Airway epithelial cell (primary cell): ENCODE results near the gene NKX2-8. TPM values are rescaled to one million over a fixed set of nuclear protein-coding genes. Genes with fewer than 3 reads are reported as not detected.

Experiments used
- total RNA-seq: library from RNA; depleted of rRNA; stranded (reverse); fragments of >200 nt; gene quantifications from 2 replicates; pipeline ENCODE4 v1.2.3, GENCODE V29; 2015

Gene NKX2-8
- 4.2 TPM in 2 replicates for total RNA-seq

DNA sequence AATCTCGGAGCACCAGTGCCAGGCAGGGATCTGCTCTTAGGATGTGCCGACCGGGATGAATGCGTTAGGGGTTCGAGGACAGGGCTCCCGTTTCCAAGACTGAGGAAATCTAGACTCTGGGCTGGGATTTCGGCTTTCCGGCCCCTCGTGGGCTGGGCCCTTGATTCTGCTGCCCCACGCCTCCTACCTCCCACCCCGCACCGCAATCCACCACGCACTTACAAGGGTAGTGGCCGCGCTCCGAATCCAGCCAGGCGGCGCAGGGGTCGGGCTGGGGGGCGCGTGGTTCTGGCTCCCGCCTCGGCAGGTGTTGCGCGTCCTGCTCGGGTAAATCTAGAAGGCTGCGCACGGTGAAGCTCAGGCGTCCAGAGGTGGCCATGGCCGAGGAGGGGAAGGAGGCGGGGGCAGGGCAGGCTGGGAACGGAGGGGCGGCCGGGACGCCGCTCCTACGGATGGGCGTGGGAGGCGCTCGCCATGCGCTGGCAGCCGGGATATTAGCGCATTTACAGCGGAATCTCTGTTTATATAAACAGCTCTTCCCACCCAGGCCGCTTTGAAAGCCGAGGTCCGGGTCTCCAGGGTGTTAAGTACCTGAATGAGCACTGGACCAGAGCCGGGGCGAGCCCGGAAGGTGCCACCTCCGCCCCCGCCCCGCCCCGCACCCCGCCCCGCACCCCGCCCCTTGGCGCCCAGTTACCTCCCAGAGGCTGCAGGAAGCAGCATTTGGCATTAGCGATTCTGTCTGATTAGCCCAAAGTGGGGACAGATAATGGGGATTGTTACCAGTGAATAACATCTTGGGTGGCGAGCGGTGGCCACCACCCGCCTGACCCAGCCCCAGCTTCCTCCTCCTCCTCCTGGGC is at the start of gene NKX2-8:
NKX2-8 (minus strand) TSS at position 604 of the 863 bp plus-strand sequence; CDS start at position 379, 225 bp downstream.

Other genes with a start within 250 kb of the NKX2-8 start
- gene NKX2-1, start 62.4 kb downstream of the NKX2-8 start, total RNA-seq: 9.1 and 10.6 TPM in 2 replicates
- gene PAX9, start 79.2 kb upstream of the NKX2-8 start, total RNA-seq: 12.0 and 20.9 TPM in 2 replicates